ENCODE measurements around the gene QRICH1.

QRICH1 gene

DNA sequence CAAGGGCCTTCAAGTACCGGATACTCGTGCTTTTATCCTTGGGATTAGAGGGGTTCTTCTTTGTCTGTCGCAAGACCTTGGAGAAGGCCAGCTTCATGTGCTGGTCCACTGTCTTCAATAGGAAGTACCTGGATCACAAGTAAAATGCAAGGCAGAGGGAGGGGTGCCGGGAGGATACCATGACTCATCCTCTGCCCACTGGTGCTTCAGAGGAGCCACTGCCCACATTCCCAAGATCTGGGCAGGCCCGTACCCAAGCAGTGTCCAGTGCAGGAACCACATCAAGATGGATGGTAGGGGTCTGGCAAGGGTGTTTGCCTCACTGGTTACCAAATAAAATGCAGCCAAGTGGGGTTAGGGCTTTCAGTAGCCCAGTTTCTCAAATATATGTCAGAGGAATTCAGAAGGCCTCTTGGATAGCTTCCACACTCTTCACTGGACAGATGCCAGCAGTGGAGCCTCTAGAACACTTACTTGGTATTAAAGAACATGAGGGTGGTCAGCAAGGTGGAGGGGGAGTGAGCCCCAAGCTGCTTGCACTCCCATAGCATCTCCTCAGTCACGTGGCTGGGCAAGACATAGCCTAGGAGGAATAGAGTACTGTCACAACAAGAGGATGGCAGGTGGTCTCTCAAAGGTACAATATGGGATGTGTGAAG, 61.1 kb downstream of the QRICH1 start:
- DNase-seq = no peak

DNA sequence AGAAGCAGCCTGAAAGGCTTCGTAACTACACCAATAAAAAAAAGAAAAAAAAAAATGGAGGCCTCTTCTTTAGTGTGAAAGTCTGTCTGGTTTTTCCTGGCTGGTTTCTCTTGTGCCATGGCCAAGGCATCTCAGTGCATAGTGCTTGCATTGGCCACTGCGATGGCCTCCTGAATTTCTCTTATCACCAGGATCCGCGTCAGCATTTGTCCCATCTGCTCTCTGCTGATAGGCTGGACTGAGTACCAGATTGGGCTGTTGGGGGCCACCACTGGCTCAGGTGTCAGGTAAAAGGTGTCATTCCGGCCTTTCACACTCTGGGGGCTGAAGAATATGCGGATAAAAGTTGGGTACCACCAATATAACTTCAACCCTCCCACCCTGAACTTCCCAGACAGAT, 63.5 kb downstream of the QRICH1 start:
- no peak for DNase-seq

DNA sequence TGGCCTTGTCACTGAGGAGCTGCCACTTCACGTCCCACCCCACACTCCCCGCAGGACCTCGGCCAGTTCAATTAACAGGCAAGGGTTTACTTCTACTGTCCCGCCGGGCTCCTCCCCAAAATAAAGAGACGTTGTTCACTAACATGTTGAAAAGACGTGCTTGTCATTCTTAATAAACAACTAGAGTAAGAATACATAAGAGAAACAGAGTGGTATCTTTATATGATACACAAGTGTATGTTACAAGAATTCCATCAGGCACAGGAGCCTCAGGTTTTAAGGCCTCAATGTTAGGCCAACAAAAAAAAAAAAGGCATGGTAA, 64.3 kb downstream of the QRICH1 start:
- no peak for DNase-seq

DNA sequence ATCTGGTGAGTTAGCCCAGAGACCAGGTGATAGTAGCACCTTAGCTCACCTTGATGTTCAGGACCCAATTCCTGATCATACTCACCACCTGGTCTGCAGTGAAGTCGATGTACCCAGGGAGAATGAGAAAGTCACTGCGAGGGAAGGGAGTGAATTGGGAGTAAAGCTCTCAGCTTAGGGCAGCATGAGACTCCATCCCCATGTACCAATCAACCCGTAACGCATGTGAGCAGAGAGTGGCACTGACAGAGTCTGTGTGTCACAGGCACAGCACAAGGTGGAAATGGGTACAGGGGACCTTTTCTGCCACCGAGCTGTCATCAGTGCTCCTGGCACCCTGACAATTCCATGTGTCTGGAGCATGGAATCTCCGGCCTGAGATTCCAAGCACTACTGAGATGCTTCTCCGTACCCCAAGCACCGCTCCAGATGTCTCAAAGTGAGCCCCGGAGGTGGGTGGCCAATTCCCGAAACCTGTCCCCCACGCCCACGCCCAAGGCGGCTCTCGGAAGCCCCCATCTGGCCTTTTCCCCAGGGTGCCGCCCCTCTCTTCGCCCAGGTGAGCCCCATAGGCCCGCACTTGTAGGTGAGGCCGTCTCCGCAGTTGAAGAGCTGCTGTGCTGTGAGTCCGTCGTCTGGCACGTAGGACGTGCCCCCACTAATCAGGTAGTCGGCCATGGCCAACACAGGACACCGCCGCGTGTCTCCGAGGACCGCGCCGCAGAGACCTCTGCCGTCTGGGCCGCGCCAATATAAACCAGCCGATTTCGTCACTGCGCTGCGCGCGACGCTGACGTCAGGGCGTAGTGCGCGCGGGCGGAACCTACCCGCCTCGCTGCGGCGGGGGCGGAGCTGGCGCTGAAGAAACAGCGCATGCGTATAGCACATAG, 65.0 kb downstream of the QRICH1 start, which contains the start of gene IMPDH2:
Gene IMPDH2, minus strand, starts transcription at position 726 of the 890 bp plus-strand sequence. Its CDS starts 48 bp downstream, at position 678.
- peak; percentile 98 for DNase-seq

DNA sequence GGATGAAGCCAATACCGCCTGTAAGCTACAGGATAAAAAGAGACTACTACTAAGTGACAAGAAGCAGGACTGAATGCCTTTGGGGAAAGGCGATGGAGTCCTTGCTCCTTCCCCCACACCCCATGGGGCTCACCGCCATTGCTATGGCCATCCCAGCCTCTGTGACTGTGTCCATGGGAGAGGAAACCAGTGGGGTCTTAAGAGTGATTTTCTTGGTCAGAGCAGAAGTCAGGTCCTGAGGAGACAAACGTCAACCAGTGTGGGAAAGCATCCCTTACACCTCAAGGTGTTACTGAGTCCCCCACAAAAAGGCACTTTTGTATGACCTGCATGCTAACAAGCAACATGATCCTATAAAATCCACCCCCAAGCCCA, 65.6 kb downstream of the QRICH1 start:
- no peak for DNase-seq

DNA sequence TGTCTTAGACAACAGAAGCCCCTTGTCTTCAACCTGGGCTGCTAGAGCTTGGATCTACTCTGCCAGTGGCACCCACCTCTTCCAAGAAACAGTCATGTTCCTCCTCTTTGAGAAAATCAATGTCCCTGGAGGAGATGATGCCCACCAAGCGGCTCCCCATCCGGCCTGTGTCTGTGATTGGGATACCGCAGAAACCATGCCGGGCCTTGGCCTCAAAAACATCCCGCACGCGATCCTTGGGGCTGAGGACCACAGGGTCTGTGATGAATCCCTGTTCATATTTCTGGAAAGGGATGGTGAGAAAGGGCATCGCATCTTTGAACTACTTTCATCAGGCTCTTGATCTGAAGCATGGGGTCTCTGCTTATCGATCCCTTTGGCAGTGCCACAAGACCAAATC, 66.2 kb downstream of the QRICH1 start:
- DNase-seq = peak; percentile 61

DNA sequence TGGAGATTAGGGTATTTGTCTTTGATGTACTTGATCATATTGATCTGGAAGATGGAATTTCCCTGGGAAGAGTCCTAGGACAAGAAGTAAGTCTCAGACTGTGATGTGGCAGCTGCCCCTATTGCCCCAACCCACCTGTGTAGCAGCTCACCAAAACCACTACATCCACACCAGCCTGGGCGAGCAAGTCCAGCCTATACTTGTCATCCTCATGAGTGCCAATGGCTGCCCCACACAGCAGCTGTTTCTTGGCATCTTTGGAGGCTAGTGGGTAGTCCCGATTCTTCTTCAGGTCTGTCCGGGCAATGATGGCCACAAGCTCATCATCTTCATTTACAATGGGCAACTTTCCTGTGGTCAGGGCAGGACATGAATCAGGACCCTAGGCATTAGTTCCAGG, 67.3 kb downstream of the QRICH1 start:
- DNase-seq = peak; percentile 62

DNA sequence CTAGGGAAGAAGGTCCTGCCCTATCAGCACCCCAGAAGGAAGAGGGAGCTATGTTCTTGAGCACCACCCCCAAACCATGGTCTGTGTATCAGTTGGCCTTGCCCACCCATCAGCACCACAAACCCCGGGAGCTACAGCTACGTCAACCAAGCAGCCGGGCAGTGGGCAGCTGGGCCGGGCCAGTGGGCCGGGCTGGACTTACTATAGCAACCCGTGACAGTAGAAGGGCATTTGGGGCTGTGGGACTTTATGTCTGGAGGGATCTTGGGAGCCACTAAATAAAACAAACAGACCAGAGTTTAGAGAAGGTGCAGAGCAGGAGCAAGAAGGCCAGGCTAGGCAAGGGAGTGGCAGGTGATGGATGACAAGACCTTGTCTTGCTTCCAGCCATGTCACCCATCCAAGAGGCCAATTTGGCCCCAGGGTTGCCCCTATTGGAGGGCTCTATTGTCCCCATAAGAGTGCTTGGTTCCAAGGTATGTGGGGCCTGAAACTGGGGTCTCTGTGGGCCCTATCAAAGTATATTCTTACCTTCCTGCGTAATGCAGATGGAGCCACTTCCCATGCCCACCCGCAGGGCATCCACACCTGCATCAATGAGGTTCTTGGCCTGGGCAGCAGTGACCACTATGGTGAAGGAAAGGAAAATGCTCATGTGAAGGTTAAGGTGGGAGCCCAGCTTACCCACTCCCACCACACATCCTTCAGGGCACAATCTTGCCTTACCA, 67.9 kb downstream of the QRICH1 start:
- DNase-seq = peak; percentile 63

DNA sequence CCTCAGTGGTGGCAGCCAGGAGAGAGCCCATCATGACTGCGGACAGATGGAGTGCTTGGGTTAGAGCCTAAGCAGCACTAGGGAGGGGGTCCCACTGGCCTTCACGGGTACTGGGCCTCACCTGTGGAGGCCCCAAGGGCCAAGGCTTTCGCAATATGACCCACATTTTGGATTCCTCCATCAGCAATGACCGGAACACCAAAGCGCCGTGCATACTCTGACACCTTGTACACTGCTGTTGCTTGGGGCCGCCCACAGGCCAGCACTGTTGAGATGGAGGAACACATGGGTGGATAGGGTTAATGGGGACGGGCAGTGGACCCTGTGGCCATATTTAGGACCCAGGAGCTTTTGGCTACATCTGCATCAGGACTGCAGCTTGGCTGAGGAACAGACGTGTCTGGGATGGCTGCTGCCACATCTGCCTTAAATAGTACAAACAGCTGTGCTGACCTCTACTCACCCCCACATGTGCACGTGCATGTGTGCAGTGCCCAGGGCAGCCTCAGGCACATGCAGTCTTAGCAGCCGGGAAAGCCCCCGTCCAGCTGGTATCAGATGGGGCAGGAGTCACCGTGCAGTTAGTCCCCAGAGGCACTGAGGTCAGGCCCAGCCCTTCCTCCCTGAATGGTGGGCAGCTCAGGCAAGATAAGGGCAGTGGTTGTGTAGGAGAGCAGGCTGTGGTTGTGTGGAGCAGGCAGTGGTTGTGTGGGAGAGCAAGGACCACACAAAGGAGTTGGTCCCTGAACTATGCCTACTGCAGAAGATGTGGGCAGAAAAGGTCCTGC, 68.7 kb downstream of the QRICH1 start:
- DNase-seq = peak; percentile 66

DNA sequence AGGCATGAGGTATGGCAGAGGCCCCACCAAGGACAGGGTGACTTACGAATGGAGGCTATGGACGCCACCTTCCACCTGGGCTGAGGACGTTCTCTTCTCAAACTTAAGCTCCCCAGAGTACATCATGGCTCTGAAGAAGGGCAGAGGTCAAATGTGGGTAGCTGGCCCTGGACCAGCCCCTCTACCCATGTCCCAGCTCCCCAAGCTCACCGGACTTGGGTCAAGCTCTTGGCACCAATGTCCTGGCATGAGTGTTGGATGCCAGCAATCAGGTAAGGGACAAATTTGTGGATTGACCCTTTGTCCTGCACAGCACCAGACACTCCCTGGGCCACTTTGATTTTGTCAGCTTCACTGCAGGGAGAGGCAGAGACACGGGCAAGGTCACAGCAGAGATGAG, 69.4 kb downstream of the QRICH1 start:
- peak; percentile 61 for DNase-seq

DNA sequence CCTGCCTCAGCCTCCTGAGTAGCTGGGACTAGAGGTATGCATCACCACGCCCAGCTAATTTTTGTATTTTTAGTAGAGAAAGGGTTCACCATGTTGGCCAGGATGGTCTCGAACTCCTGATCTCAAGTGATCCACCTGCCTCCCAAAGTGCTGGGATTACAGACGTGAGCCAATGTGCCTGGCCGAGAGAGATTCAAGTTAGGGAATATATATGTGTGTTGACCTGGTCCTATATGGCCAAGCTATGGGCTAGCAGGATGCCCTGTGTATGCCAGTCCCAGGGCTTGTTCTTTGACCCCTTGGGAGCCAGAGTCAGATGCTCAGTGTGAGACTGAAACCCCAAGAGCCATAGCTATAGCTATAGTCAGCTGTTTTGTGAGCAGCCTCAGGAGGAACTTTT, 70.1 kb downstream of the QRICH1 start:
- peak; percentile 59 for DNase-seq

DNA sequence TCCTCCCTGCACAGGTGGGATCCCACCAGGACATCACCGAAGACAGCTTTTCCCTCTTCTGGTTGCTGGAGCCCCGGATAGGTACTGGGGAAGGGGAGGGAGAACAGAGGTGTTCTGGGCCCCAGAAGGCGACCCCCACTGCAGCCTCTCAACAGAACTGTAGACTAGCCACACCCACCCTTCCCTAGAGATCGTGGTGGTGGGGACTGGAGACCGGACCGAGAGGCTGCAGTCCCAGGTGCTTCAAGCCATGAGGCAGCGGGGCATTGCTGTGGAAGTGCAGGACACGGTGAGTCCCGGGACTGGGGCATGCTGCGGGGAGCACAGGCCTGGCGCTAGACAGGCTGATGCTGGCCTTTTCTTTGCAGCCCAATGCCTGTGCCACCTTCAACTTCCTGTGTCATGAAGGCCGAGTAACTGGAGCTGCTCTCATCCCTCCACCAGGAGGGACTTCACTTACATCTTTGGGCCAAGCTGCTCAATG, 71.1 kb downstream of the QRICH1 start:
- DNase-seq = peak; percentile 73

DNA sequence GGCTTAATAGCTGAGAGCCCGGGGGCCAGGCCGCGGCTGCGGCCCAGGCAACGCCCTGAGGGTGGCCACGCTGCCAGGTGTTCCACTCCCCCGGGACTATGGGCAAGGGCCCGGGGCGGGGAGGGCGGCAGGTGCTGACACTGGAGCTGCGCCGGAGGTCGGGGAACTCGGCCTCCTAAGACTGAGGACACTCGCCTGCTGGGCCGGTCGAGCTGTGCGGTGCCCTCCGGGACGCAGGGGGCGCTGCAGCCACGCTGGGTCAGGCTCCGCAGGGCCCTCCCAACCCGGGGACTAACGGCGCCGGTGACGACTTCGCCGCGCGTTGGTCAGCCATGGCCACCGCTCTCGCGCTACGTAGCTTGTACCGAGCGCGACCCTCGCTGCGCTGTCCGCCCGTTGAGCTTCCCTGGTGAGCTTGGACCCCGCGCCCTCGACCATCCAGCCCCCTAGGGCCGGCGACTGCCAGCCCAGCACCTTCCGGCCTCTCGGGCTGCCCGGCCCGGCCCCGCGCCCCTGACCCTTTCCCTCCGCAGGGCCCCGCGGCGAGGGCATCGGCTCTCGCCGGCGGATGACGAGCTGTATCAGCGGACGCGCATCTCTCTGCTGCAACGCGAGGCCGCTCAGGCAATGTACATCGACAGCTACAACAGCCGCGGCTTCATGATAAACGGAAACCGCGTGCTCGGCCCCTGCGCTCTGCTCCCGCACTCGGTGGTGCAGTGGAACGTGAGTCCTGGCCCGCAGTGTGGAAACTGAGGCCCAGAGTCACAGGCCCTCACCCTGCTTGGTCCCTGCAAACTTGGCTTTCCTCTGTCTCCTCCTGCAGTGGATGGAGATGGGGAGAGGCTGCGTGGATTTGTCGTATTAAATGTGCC, 71.8 kb downstream of the QRICH1 start, which contains the start of gene NDUFAF3:
Gene NDUFAF3, plus strand, starts transcription at position 309 of the 875 bp plus-strand sequence. Its CDS starts 24 bp downstream, at position 333.
- peak; percentile 98 for DNase-seq

DNA sequence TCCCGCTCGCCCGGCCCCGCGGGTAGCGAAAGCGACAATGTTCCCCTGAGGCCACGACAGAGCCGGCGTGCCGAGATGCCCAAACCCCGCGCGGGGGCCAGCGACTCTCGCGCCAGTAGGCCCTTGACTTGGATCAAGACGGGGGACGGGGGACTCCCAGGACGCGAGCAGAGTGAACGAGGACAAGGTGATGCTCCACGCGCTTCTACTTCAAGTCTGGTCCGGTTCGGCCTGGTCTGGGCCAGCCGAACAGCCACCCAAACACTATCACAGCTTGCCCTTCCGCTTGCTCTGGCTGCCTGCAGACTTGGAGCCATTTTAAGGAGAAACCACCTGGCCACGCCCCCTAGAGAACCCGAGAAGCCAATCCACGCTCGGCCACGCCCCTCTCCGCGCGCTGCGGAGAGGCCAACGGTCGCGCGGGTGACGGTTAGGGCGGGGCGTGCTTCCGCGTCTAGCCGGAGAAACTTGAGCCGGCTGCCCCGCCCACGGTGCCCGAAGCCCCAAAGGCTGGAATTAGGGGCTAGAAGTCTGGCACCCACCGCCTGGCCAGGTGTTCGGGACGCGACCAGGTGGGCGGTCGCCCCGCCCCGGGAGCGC, 72.6 kb downstream of the QRICH1 start:
- DNase-seq = peak; percentile 99

DNA sequence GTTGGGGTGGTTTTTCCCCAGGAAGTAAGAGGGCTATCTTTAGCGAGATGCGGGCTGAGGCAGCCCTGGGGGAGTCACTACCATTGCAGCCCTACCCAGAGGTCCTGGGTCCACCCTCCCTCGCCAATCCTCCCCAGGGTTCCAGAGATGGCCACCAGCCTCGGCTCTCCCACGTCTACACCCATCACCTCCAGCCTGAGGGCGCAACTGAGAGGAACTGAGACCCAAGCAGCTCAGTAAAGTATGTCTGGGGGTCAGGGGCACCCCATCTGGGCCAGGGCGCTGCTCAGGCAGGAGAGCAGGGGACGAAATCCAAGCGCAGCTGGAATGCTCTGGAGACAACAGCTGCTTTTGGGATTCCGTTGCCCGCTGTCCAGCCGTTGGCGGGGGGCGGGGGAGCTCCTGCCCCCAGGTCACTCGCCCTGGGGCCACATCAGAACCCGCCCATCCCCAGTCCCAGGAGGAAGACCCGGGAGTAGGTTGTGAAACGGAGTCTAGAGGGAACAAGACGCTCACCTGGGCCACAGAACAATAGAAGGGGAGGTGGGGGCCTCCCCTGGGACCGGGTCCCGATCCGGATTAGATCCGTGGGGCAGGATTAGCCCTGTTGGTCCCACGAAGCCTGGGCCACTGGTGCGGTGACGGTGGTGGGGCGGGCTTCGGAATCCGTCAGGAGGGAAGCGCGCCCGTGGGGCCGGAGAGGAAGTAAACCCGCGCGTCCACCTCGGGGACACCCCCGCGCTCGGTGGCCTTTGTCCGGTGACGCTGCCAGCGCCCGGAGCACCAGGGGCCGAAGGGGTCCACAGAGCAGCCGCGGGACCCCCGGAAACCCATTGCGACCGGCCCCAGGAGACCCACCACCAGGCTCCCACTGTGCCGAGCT, 73.3 kb downstream of the QRICH1 start:
- DNase-seq = peak; percentile 70

DNA sequence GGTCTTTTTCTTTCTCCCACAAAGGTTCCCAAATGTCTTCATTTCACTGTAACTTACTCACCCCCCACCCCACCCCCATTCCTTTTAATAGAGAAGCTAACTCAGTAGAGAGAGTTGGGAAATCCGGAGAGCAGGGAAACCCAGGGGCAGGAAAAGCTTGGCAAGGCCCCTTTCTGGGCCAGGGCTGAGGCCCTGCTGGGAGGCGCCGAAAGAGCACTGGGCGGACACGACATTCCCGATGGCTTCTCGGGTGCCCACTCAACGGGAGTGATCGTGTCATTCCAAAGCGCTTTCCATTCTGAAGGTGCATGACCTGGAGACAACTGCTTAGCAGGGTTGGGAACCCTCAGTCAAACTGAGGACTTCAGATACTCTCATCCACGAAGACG, 73.9 kb downstream of the QRICH1 start:
- no peak for DNase-seq

DNA sequence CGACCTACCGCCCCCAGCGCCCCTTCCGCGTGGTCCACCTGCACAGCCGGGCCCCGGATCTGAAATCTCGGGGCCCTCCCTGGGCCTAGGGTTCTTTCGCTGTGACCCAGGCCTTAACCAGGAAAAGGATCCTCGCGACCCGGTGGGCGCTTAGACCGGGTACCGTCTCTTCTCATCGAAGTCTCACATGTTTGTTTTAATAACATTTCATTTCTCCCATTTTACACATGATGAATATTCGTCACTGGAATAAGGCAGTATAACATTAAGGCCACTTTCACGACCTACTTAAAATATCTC, 75.2 kb downstream of the QRICH1 start:
- DNase-seq = no peak

DNA sequence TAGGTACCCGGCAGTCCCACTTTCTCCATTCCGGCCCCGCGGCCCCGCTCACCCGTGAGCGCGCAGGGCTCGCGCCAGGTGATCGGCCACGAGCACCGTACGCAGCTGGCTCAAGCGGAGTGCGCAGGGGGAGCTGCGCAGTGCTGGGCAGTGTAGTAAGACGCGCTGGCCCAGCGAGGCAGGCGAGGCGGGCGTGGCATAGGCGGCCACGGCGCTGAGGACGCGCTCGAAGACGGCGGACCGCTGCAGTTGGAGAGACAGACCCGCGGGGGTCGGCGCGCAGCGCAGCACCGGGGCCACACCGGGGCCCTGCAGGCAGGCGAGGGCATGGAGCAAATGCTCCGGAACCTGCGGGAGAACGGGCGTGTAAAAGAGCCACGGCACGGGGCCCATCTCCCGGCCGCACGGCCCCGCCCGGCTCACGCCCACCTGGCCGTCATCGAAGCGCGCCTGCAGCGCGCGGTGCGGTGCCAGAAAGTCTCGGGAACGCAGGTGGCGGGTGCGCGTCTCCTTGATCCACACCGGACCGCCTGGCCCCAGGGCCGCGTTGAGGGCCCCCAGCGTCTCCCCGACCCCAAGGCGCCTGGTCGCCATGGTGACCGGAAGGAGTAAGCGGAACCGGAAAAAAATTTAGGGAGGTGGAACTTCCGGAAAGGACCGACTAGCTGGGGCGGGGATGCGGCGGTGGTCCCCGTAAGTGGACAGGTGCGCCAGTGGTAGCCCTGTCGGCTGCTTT, 75.7 kb downstream of the QRICH1 start, which contains the start of gene DALRD3:
Gene DALRD3, minus strand, starts transcription at position 610 of the 736 bp plus-strand sequence. Its CDS starts 16 bp downstream, at position 594.
- peak; percentile 88 for DNase-seq

DNA sequence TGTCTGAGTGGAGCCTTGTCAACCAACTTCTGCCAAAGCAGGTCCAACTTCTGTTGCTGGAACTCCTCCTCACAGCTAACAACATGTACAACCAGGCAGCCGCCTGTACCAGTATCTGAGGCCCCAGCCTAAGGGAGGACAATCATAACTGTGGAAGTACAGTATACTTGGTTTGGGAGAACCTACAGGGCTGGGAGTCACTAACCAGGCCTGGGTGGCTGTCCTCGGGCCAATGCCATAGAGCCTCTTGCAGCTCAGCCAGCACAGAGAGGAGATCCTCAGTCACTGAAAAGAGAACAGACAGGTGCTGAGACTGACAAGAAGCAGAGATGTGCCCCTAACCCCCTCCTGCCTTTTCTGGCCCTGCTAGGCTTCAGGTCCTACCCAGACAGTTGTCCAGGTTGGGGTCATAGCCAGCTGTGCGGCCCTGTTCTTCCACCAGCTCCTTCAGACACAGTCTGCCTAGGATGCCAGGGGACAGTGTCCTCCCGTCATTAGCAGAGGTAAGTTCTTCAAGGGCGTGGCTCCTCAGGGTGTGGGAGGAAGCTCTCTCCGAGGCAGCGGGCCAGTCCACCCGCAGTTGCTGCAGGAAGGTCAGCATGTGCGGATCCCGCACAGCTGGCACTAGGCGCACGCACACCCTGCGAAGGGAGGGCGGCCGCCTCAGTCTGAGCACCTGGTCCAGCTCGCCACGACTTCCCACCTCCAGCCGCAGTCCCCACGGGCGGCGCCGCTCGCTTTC, 76.5 kb downstream of the QRICH1 start:
- peak; percentile 67 for DNase-seq

Data from activated CD8-positive, alpha-beta memory T cell treated with anti-CD3 and anti-CD28 coated beads for 24 hours (primary cell).